Suprapubic skin (tissue), 4 donors: ENCODE results near the gene NACAD. TPM values are rescaled to one million over a fixed set of nuclear protein-coding genes. Genes with fewer than 3 reads are reported as not detected.

ENCODE experiments used
- DNase-seq, 2 donors: peaks; one replicate each; pipeline ENCODE4 v3.0.0-alpha.2; 2019; ENCODE audit warnings: low spot score in 2 of 2
- H3K27ac ChIP-seq: fragments of 200-600 bp; sonication (generic); one replicate; pipeline ENCODE4 v1.5.1; 2019
- H3K27me3 ChIP-seq: fragments of 200-600 bp; sonication (generic); one replicate; pipeline ENCODE4 v1.5.1; 2019
- H3K36me3 ChIP-seq: fragments of 200-600 bp; sonication (generic); one replicate; pipeline ENCODE4 v1.5.1; 2019
- H3K4me1 ChIP-seq: fragments of 200-600 bp; sonication (generic); one replicate; pipeline ENCODE4 v1.5.1; 2019
- H3K4me3 ChIP-seq: fragments of 200-600 bp; sonication (generic); one replicate; pipeline ENCODE4 v1.5.1; 2019; ENCODE audit warnings: mild to moderate bottlenecking
- H3K9me3 ChIP-seq: fragments of 200-600 bp; sonication (generic); one replicate; pipeline ENCODE4 v1.5.1; 2019
- CTCF ChIP-seq, 2 donors: fragments of 200-600 bp in 1 of 2; fragments of 450-650 bp in 1 of 2; sonication (generic) in 1 of 2; IDR thresholded peaks; one replicate each; pipeline ENCODE4 v1.5.1; 2016 to 2019; ENCODE audit warnings: antibody characterized with exemption in 2 of 2, mild to moderate bottlenecking in 1 of 2, moderate library complexity in 1 of 2
- EP300 ChIP-seq: sonication (generic); formaldehyde crosslinking; IDR thresholded peaks from one replicate; pipeline ENCODE4 v1.6.1; 2017; ENCODE audit warnings: antibody characterized with exemption
- POLR2A ChIP-seq, 2 donors: fragments of 450-650 bp; IDR thresholded peaks; one replicate each; pipeline ENCODE4 v1.6.1; 2017; ENCODE audit warnings: antibody characterized with exemption in 2 of 2, mild to moderate bottlenecking in 2 of 2, moderate library complexity in 2 of 2
- POLR2AphosphoS5 ChIP-seq, 3 donors: sonication (generic); formaldehyde crosslinking; IDR thresholded peaks; one replicate each; pipeline ENCODE4 v1.6.1; 2017; ENCODE audit warnings: antibody characterized with exemption in 3 of 3
- WGBS: methylation state at CpG from one replicate; pipeline ENCODE4 v1.1.5; 2018; 5-methylcytosine and 5-hydroxymethylcytosine counted together
- total RNA-seq, 4 donors: library from RNA; depleted of rRNA; stranded (reverse); fragments of >200 nt; gene quantifications; one replicate each; pipeline ENCODE4 v1.1.0, GENCODE V29; 2016

NACAD gene
- total RNA-seq, 4 donors from 2014 or later: 0.76 to 1.4 (median 1.0) TPM

- TF ChIP-seq POLR2AphosphoS5 (IDR thresholded peaks at IDR 0.05): no peak
- no peak for TF ChIP-seq POLR2A (IDR thresholded peaks at IDR 0.05)
- no peak for TF ChIP-seq EP300
- no peak for TF ChIP-seq CTCF (IDR thresholded peaks at IDR 0.05)
- WGBS: 93% methylated on average over 8 of the region's 8 CpGs
- Histone ChIP-seq H3K27ac (no peak overlapping the region), H3K27me3 (no peaks in the 10 kb centered on the region), H3K4me1 (peaks cover 27% of the 10 kb centered on the region), H3K9me3 (no peaks in the 10 kb centered on the region), H3K36me3 (peaks cover 85% of the 10 kb centered on the region), H3K4me3 (no peak overlapping the region)
- no peak for DNase-seq
These were observed 16.9 kb upstream of the NACAD start for GRCh38 chr7:45105588-45106188.

- peaks cover 22% of the 10 kb centered on the region for H3K4me1 ChIP-seq
- TF ChIP-seq POLR2A (IDR thresholded peaks at IDR 0.05): no peak
- TF ChIP-seq POLR2AphosphoS5 (IDR thresholded peaks at IDR 0.05): no peak
- TF ChIP-seq CTCF (IDR thresholded peaks at IDR 0.05): no peak
- no peak for TF ChIP-seq EP300
- H3K9me3 ChIP-seq: no peaks in the 10 kb centered on the region
- H3K27me3 ChIP-seq: no peaks in the 10 kb centered on the region
- no peak overlapping the region for H3K27ac ChIP-seq
- no peak overlapping the region for H3K4me3 ChIP-seq
- no peak for DNase-seq
- H3K36me3 ChIP-seq: peaks cover 91% of the 10 kb centered on the region
- 94% methylated on average over 11 of the region's 12 CpGs for WGBS
These were observed 16.2 kb upstream of the NACAD start for GRCh38 chr7:45104844-45105587.

- H3K36me3 ChIP-seq: peaks cover 99% of the 10 kb centered on the region
- 93% methylated on average over 12 of the region's 17 CpGs for WGBS
- DNase-seq: no peak
- no peaks in the 10 kb centered on the region for H3K9me3 ChIP-seq
- peaks cover 22% of the 10 kb centered on the region for H3K4me1 ChIP-seq
- TF ChIP-seq POLR2AphosphoS5 (IDR thresholded peaks at IDR 0.05) (no peak), CTCF (IDR thresholded peaks at IDR 0.05) (no peak), POLR2A (IDR thresholded peaks at IDR 0.05) (no peak), EP300 (no peak)
- no peak overlapping the region for H3K4me3 ChIP-seq
- no peak overlapping the region for H3K27ac ChIP-seq
- H3K27me3 ChIP-seq: no peaks in the 10 kb centered on the region
These were observed 15.4 kb upstream of the NACAD start for GRCh38 chr7:45103958-45104843.

- Histone ChIP-seq H3K27me3 (no peaks in the 10 kb centered on the region), H3K27ac (no peak overlapping the region), H3K9me3 (no peaks in the 10 kb centered on the region), H3K4me3 (no peak overlapping the region), H3K4me1 (peaks cover 13% of the 10 kb centered on the region), H3K36me3 (peaks cover 90% of the 10 kb centered on the region)
- DNase-seq: no peak
- WGBS: 90% methylated on average over 11 of the region's 14 CpGs
- TF ChIP-seq POLR2A (IDR thresholded peaks at IDR 0.05) (no peak), CTCF (IDR thresholded peaks at IDR 0.05) (no peak), EP300 (no peak), POLR2AphosphoS5 (IDR thresholded peaks at IDR 0.05) (no peak)
These were observed 14.3 kb upstream of the NACAD start for GRCh38 chr7:45102785-45103712.
